ENCODE data around the gene B4GALT3. TPM values are rescaled to one million over a fixed set of nuclear protein-coding genes. Genes with fewer than 3 reads are reported as not detected.
A peak's percentile ranks its signal among the peaks of the same experiment; 100 is the strongest.

The B4GALT3 gene
- total RNA-seq, 1 donor from 2014 or later: 23.2 TPM

- Histone ChIP-seq H3K4me1 (peaks cover 58% of the 10 kb centered on the region), H3K27ac (replicated peaks) (peak overlapping the region; percentile 90)
- peak; percentile 93 for TF ChIP-seq CTCF (IDR thresholded peaks at IDR 0.05; ENCODE audit: borderline replicate concordance)
Observed at GRCh38 chr1:161209790-161210409, 32.6 kb upstream of the B4GALT3 start.

GRCh38 chr1:161207173-161207572 lies 29.9 kb upstream of the B4GALT3 start:
- Histone ChIP-seq H3K27me3 (ENCODE audit: low read depth) (no peaks in the 10 kb centered on the region), H3K4me1 (peaks cover 85% of the 10 kb centered on the region), H3K27ac (replicated peaks) (peak overlapping the region; percentile 90), H3K36me3 (peaks cover 86% of the 10 kb centered on the region), H3K9me3 (replicated peaks) (no peaks in the 10 kb centered on the region), H3K4me3 (peak overlapping the region; percentile 42)
- TF ChIP-seq CTCF (IDR thresholded peaks at IDR 0.05; ENCODE audit: borderline replicate concordance): no peak
- peak; percentile 52 for DNase-seq
- intact Hi-C loops (cut with micrococcal nuclease): no loop called here

More at GRCh38 chr1:161209790-161210409, 32.6 kb upstream of the B4GALT3 start:
- Histone ChIP-seq H3K27me3 (ENCODE audit: low read depth) (no peaks in the 10 kb centered on the region), H3K4me3 (no peak overlapping the region), H3K36me3 (peaks cover 97% of the 10 kb centered on the region), H3K9me3 (replicated peaks) (no peaks in the 10 kb centered on the region)
- peak; percentile 66 for DNase-seq
- intact Hi-C loops (cut with micrococcal nuclease): no loop called here

DNA sequence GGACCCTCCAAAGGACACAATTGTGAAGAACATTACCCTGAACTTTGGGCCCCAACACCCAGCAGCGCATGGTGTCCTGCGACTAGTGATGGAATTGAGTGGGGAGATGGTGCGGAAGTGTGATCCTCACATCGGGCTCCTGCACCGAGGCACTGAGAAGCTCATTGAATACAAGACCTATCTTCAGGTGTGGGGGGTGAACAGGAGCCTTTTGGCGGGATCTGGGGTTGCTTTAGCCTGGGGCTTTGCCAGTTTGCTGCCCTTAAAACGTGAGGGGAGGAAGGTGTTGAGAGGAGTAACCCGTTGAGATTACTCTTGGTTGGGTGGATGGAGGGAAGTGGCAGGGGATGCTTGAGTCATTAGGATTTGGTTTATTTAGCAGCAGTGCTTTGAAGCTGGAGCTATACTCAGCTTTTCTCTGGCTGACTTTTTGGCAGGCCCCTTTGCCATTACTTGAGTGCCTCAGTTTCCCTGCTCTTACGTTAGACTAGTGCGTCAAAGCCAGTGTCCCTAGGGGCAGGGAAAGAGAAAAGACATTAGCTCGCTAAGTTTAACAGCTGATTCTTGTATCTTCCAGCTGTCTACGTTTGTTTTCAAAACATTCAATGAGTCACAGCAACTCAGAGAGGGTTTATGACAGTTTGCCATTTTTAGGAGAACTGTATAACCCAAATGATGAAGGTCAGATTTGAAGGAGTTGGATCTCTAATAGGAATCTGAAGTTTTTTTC lies 29.3 kb upstream of the B4GALT3 start:
- Histone ChIP-seq H3K27ac (replicated peaks) (peak overlapping the region; percentile 90), H3K4me1 (peaks cover 88% of the 10 kb centered on the region), H3K36me3 (peaks cover 80% of the 10 kb centered on the region), H3K4me3 (peak overlapping the region; percentile 42), H3K27me3 (ENCODE audit: low read depth) (no peaks in the 10 kb centered on the region), H3K9me3 (replicated peaks) (no peaks in the 10 kb centered on the region)
- TF ChIP-seq CTCF (IDR thresholded peaks at IDR 0.05; ENCODE audit: borderline replicate concordance): no peak
- DNase-seq: no peak
- intact Hi-C loops (cut with micrococcal nuclease): no loop called here

- Histone ChIP-seq H3K4me3 (peak within 1 kb of the TSS; percentile 86), H3K27me3 (ENCODE audit: low read depth) (no peaks in the 10 kb centered on the region), H3K36me3 (peaks cover 37% of the 10 kb centered on the region), H3K4me1 (peaks cover 96% of the 10 kb centered on the region), H3K27ac (replicated peaks) (peak within 1 kb of the TSS; percentile 99), H3K9me3 (replicated peaks) (no peaks in the 10 kb centered on the region)
- intact Hi-C loops (cut with micrococcal nuclease): no loop called here
- DNase-seq: peak; percentile 98
- TF ChIP-seq CTCF (IDR thresholded peaks at IDR 0.05; ENCODE audit: borderline replicate concordance): no peak
Observed at GRCh38 chr1:161201836-161202712, 24.8 kb upstream of the B4GALT3 start, which contains the start of gene NDUFS2. Gene NDUFS2, plus strand, starts transcription at chr1:161202367. Its CDS starts 19 bp downstream, at chr1:161202386.
